Daoy (cell line): ENCODE data around the gene SOWAHA. TPM values are rescaled to one million over a fixed set of nuclear protein-coding genes. Genes with fewer than 3 reads are reported as not detected.
"Not testable (repeated sequence)": the region's sequence is repeated elsewhere in the genome, so short reads cannot be mapped to it uniquely, and the experiment has no call there.

Experiments used
- DNase-seq: peaks from one replicate; pipeline ENCODE4 v3.0.0-alpha.2; 2015; ENCODE audit warnings: low read depth
- total RNA-seq: library from RNA; depleted of rRNA; stranded (reverse); fragments of >200 nt; shearing (Covaris generic); gene quantifications from 2 replicates; pipeline ENCODE4 v1.2.3, GENCODE V29; 2014; rRNA removed

SOWAHA gene
- total RNA-seq, 1 experiment from 2014 or later: not detected

- no peak for DNase-seq
These were observed 40.2 kb downstream of the SOWAHA start for GRCh38 chr5:132853323-132853722.

GRCh38 chr5:132853790-132854189 lies 40.7 kb downstream of the SOWAHA start:
- DNase-seq: no peak

- DNase-seq: no peak
These were observed 41.2 kb downstream of the SOWAHA start for GRCh38 chr5:132854301-132854700.

GRCh38 chr5:132854992-132855391 lies 41.9 kb downstream of the SOWAHA start:
- not testable (repeated sequence) for DNase-seq

GRCh38 chr5:132856011-132856410 lies 42.9 kb downstream of the SOWAHA start:
- no peak for DNase-seq

GRCh38 chr5:132859889-132860437 lies 46.9 kb downstream of the SOWAHA start:
- no peak for DNase-seq

GRCh38 chr5:132860742-132861141 lies 47.6 kb downstream of the SOWAHA start:
- no peak for DNase-seq

- no peak for DNase-seq
These were observed 52.7 kb downstream of the SOWAHA start for GRCh38 chr5:132865668-132866341.

Other genes starting within 250 kb of the SOWAHA start
- not detected in 2 replicates for gene IL13, start 155.1 kb upstream of the SOWAHA start, total RNA-seq
- gene IL4, start 139.3 kb upstream of the SOWAHA start, total RNA-seq: not detected in 2 replicates
- gene KIF3A, start 75.8 kb upstream of the SOWAHA start, total RNA-seq: 10.1 and 19.3 TPM in 2 replicates
- gene CCNI2, start 65.9 kb upstream of the SOWAHA start, total RNA-seq: 0.06 and 0.09 TPM in 2 replicates
- 27.1 and 27.2 TPM in 2 replicates for gene SEPTIN8, start 36.1 kb upstream of the SOWAHA start, total RNA-seq
- 8.2 and 8.3 TPM in 2 replicates for gene SHROOM1, start 17.3 kb downstream of the SOWAHA start, total RNA-seq
- 0.17 TPM in 1 of 2 replicates, not detected in the other for gene GDF9, start 53.2 kb downstream of the SOWAHA start, total RNA-seq
- gene UQCRQ, start 53.3 kb downstream of the SOWAHA start, total RNA-seq: 287 and 294 TPM in 2 replicates
- 0.17 and 0.68 TPM in 2 replicates for gene LEAP2, start 60.4 kb downstream of the SOWAHA start, total RNA-seq
- gene AFF4, start 150.3 kb downstream of the SOWAHA start, total RNA-seq: 25.0 and 34.2 TPM in 2 replicates
- 29.1 and 31.3 TPM in 2 replicates for gene ZCCHC10, start 213.2 kb downstream of the SOWAHA start, total RNA-seq
- gene HSPA4, start 238.7 kb downstream of the SOWAHA start, total RNA-seq: 259 and 294 TPM in 2 replicates